ENCODE results near the gene DOCK6. TPM values are rescaled to one million over a fixed set of nuclear protein-coding genes. Genes with fewer than 3 reads are reported as not detected.

DOCK6 gene
- total RNA-seq (2014; rRNA removed; shearing (Covaris generic)): 1.8 and 13.0 TPM in 2 replicates

DNA sequence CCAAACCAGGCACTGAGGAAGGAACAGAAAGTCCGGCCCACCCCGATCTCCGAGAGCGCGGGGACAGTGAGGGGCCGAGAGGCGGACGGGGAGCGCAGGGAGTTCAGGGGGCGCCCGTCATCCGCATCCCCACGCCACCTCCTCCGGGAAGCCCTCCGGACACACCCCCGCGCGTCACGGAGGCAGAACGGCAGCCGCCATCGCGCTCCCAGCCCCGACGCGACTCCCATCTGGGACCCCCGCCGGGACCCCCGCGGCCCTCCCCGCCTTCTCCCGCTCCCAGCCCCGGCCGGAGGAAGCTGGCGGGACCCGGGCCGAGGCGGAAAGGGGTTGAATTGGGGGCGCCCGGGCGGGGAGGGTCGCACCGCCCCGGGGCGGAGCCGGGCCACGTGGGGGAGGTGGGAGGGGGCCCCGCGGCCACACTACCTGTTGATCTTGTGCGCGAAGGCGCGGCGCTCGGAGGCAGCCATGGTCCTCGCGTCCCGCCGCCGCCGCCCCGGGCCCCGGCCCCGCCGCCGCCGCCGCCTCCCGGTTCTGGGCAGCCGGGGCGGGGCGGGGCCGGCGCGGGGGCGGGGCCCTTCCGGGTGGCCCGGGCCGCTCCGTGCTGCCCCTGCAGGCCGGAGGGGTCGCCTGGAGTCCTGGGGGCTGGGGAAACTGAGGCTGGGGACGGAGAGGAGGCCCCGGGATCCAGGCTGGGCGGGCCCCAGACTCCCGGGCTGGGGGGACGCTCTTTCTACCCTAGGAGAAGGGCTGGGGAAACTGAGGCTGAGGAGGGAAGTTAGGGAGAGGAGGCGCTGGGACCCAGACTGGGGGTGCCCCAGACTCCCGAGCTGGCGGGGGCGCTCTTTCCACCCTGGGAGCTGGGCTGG lies at the start of gene DOCK6:
TSS of gene DOCK6 (minus strand) at position 554 of the 869 bp plus-strand sequence. CDS start at position 470, 84 bp downstream.
- no peak for DNase-seq (ENCODE audit: low read depth)

DNA sequence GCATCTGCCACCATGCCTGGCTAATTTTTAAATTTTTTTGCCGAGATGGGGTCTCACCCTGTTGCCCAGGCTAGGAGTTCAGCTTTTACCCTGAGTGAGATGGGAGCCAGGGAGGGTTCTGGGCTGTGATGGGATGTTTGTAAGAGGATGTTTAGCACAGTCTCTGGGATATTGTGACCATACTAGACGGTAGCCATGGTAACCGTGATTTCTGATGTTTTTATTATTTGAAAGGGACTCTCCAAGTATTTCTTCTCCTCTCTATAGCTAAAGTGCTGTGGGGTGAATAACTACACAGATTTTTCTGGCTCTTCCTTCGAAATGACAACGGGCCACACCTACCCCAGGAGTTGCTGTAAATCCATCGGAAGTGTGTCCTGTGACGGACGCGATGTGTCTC lies 44.0 kb upstream of the DOCK6 start:
- peak; percentile 50 for DNase-seq (ENCODE audit: low read depth)

GRCh38 chr19:11304936-11305335 lies 42.6 kb upstream of the DOCK6 start:
- DNase-seq (ENCODE audit: low read depth): no peak

- no peak for DNase-seq (ENCODE audit: low read depth)
Measured at GRCh38 chr19:11300811-11301120, 38.4 kb upstream of the DOCK6 start.

DNA sequence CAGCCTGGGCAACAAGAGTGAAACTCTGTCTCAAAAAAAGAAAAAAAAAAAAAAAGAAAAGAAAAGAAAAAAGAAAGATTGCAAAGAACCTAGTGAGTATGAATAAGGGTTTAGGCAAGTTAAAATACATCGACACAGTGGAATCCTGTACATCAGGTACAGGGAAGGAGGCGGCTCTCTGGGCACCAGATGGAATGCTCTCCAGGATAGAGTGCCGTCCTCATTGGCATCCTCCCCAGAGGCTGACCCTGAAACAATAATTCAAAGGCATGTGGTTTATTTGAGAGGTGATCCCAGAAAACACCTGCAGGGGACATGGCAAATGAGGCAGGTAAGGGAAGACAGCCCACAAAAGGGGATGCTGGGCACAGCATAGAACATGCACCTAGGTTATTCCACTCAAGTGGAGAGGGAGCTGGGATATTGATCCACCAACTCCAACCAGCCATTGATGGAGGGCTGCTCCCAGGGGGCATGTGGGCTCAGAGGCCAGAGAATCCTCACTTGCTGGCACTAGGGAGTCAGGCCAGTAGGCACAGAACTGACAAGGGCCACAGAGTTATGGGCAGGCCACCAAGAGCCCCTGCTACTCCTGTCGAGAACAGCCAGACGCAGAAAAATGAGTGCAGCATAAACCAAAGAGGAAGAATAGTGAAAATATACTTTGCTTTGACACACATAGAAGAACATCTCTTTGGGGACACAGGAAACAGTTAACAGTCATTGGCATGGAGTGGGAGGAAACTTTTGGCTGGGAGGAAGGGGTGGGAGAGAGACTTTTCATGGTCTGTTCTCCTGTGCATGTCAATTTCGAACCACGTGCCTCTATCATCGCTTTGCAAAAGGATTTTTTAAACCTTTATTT lies 37.9 kb upstream of the DOCK6 start:
- no peak for DNase-seq (ENCODE audit: low read depth)

- DNase-seq (ENCODE audit: low read depth): no peak
Measured at GRCh38 chr19:11296264-11296663, 33.9 kb upstream of the DOCK6 start.

GRCh38 chr19:11295665-11296245 lies 33.4 kb upstream of the DOCK6 start, which contains the start of gene TSPAN16:
Gene TSPAN16, plus strand, starts transcription at chr19:11296160. Its CDS starts 138 bp downstream, at chr19:11296298.
- no peak for DNase-seq (ENCODE audit: low read depth)

GRCh38 chr19:11295180-11295579 lies 32.9 kb upstream of the DOCK6 start:
- no peak for DNase-seq (ENCODE audit: low read depth)

GRCh38 chr19:11293433-11294389 lies 31.4 kb upstream of the DOCK6 start:
- DNase-seq (ENCODE audit: low read depth): peak; percentile 92

DNA sequence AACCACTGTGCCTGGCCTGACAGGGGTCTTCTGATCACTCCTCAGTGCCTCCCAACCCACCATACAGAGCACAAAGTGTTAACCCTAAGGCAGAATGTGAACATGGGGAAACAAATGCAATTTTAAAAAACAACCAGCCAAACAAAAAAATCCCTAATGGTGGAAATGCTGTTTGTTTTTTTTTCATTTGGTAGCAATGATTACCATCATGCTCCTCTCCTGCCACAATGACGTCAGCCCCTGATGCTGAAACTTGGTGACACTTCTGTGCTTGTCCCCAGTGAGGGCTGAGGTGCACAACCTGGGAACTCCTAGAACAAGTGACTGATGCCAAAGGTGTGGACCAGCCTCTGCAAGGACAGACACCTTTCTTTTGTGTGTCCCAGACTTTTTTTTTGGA lies 29.7 kb upstream of the DOCK6 start:
- no peak for DNase-seq (ENCODE audit: low read depth)

DNA sequence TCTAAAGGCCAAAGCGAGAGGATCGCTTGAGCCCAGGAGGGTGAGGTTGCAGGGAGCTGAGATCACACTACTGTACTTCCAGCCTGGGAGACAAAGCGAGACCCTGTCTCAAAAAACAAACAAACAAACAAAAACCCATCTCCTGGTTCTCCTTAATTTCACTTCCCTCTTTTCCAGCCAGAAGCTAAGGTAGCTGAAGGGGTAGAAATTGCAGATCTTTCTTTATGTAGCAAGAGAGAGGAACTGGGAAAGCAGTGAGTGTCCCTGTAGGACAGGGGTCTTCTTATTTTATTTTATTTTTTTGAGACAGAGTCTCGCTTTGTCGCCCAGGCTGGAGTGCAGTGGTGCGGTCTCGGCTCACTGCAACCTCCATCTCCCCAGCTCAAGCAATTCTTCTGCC lies 29.1 kb upstream of the DOCK6 start:
- no peak for DNase-seq (ENCODE audit: low read depth)

- DNase-seq (ENCODE audit: low read depth): no peak
Measured at GRCh38 chr19:11290256-11290655, 27.9 kb upstream of the DOCK6 start.

DNA sequence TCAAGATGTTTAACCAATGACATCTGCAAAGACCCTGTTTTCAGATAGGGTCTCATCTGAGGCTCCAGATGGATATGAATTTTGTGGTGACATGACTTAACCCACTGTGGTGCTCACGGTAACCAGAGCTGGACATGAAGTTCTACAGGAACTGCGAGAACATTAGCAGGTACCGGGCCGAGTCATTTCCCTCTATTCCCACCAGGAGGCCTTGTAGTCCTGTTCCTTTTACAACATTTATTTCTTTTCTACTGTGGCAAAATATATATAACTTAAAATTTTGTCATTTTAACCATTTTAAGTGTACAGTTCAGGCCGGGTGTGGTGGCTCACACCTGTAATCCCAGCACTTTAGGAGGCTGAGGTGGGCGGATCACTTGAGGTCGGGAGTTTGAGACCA lies 26.0 kb upstream of the DOCK6 start:
- peak; percentile 29 for DNase-seq (ENCODE audit: low read depth)

DNA sequence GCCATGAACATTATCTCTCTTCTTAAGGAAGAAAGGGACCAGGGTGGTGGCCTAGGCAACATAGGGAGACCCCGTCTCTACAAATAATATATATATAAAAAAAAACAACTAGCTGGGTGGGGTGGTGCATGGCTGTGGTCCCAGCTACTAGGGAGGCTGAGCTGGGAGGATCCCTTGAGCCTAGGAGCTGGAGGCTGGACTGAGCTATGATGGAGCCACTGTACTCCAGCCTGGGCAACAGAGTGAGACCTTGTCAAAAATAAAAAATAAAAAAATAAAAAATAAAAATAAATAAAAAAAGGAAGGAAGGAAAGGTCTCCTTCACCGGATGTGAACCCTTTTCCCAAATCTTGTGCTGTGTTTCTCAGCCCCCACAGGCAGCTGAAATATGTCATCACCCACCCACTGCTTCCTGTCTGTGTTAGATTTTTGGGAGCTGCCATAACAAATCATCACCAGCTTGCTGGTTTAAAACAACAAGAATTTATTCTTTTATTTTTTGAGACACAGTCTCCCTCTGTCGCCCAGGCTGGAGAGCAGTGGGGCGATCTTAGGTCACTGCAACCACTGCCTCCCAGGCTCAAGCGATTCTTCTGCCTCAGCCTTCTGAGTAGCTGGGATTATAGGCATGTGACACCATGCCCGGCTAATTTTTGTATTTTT lies 24.1 kb upstream of the DOCK6 start:
- no peak for DNase-seq (ENCODE audit: low read depth)

- DNase-seq (ENCODE audit: low read depth): no peak
Measured at GRCh38 chr19:11284515-11284914, 22.2 kb upstream of the DOCK6 start.

GRCh38 chr19:11281356-11282049 lies 19.2 kb upstream of the DOCK6 start:
- DNase-seq (ENCODE audit: low read depth): peak; percentile 36

DNA sequence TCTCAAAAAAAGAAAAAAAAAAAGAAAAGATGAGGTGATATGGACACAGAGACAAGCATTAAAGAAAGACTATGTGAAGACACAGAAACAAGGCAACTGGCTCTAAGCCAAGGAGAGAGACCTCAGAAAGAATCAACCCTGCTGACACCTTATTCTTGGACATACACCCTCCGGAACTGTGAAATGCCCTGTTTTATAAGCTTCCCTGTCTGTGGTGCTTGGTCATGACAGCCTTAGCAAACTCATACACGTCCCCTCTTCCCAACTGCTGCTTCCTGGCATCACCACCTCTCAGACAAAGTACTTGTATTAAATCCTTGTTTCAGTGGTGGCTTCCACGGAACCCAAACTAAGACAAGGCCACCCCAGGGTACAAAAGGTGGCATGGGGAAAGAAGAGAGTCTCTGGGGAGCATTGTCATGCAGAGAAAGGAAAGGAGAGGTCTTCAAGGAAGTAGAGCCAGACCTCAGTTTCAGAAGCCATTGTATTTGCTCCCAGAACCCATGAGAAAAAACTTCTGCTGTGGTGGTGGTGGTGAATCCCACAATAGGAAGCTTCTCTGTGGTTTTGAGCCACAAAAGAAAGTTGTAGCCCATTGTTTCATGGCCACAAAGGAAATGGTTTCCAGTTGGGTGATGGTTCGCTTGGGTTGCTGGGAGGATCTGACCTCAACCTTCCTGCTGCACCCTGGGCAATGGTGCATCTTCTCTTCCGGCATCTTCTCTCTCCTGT lies 17.3 kb upstream of the DOCK6 start:
- DNase-seq (ENCODE audit: low read depth): peak; percentile 41

DNA sequence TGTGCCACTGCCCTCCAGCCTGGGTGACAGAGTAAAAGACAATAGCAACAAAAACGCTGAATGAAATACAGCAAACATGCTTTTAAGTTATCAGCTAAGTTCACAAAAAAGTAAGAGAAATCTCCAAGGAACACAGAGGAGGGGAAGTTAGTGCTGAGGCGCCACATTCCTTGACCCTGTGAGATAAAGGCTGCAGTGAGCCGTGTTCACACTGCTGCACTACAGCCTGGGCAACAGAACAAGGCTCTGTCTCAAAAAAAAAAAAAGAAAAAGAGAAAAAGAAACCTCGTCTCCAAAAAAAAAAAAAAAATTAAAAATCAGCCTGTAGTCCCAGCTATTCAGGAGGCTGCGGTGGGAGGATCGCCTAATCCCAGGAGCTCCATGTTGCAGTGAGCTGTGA lies 16.3 kb upstream of the DOCK6 start:
- no peak for DNase-seq (ENCODE audit: low read depth)

- no peak for DNase-seq (ENCODE audit: low read depth)
Measured at GRCh38 chr19:11274533-11275086, 12.3 kb upstream of the DOCK6 start.

All from M059J (cell line).